Epithelial cell of proximal tubule (primary cell): ENCODE results near the gene QTRT2. TPM values are rescaled to one million over a fixed set of nuclear protein-coding genes. Genes with fewer than 3 reads are reported as not detected.

Source experiments
- DNase-seq: peaks from one replicate; pipeline ENCODE4 v3.0.0-alpha.2; 2011; ENCODE audit warnings: low read depth
- H3K4me3 ChIP-seq: 2 replicates; pipeline ENCODE4 v1.5.1; 2011; ENCODE audit warnings: low read depth, mild to moderate bottlenecking, low read length
- CTCF ChIP-seq: conservative IDR thresholded peaks from 2 replicates; pipeline ENCODE4 v1.5.1; 2012; ENCODE audit warnings: low read depth, mild to moderate bottlenecking, low read length
- total RNA-seq: library from RNA; depleted of rRNA; stranded (reverse); fragments of >200 nt; gene quantifications from 2 replicates; pipeline ENCODE4 v1.2.3, GENCODE V29; 2015

The QTRT2 gene
- total RNA-seq, 1 donor from 2014 or later = 24.2 TPM

GRCh38 chr3:114076711-114077110, 20.2 kb downstream of the QTRT2 start:
- DNase-seq = no peak
- TF ChIP-seq CTCF = no peak
- H3K4me3 ChIP-seq = no peak overlapping the region

GRCh38 chr3:114078126-114078525, 21.6 kb downstream of the QTRT2 start:
- H3K4me3 ChIP-seq = no peak overlapping the region
- no peak for DNase-seq
- TF ChIP-seq CTCF = no peak

GRCh38 chr3:114079761-114080160, 23.2 kb downstream of the QTRT2 start:
- TF ChIP-seq CTCF = no peak
- H3K4me3 ChIP-seq = no peak overlapping the region

GRCh38 chr3:114080201-114080600, 23.7 kb downstream of the QTRT2 start:
- no peak for DNase-seq
- no peak overlapping the region for H3K4me3 ChIP-seq
- no peak for TF ChIP-seq CTCF

More at GRCh38 chr3:114079761-114080160, 23.2 kb downstream of the QTRT2 start:
- no peak for DNase-seq

GRCh38 chr3:114081037-114081436, 24.5 kb downstream of the QTRT2 start:
- no peak for TF ChIP-seq CTCF
- DNase-seq = no peak
- no peak overlapping the region for H3K4me3 ChIP-seq

GRCh38 chr3:114083112-114083511, 26.6 kb downstream of the QTRT2 start:
- TF ChIP-seq CTCF = no peak
- no peak for DNase-seq
- H3K4me3 ChIP-seq = no peak overlapping the region

GRCh38 chr3:114086356-114086755, 29.8 kb downstream of the QTRT2 start:
- TF ChIP-seq CTCF = no peak
- no peak overlapping the region for H3K4me3 ChIP-seq
- no peak for DNase-seq
